BJ (cell line): ENCODE data around the gene XXYLT1. TPM values are rescaled to one million over a fixed set of nuclear protein-coding genes. Genes with fewer than 3 reads are reported as not detected.

Experiments
- CTCF ChIA-PET: fragments of 350-600 bp; formaldehyde crosslinking; extraction: SDS; loops from one replicate; lab custom pipeline; 2021; ENCODE audit warnings: antibody characterized with exemption, inconsistent platforms; lab: Yijun Ruan, JAX
- POLR2A ChIA-PET: fragments of 300-600 bp; sonication (Branson Sonifier 250); formaldehyde crosslinking; extraction: SDS; loops from one replicate; lab custom pipeline; 2021; ENCODE audit warnings: antibody characterized with exemption; lab: Charles Lee
- DNase-seq: peaks from one replicate; pipeline ENCODE4 v3.0.0-alpha.2; 2011; ENCODE audit warnings: low read depth
- H3K27me3 ChIP-seq: 2 replicates; pipeline ENCODE4 v1.6.0; 2011; ENCODE audit warnings: low read length; ENCODE audit not compliant: control insufficient read depth, insufficient read depth
- H3K36me3 ChIP-seq: 2 replicates; pipeline ENCODE4 v1.5.1; 2011; ENCODE audit warnings: low read length; ENCODE audit not compliant: control insufficient read depth, insufficient read depth
- H3K4me3 ChIP-seq: 2 replicates; pipeline ENCODE4 v1.5.1; 2011; ENCODE audit warnings: low read depth, mild to moderate bottlenecking, control low read depth, low read length
- CTCF ChIP-seq: IDR thresholded peaks from 2 replicates; pipeline ENCODE4 v1.5.1; 2011; ENCODE audit warnings: low read depth, mild to moderate bottlenecking, control low read depth, inconsistent platforms, low read length, moderate library complexity; ENCODE audit not compliant: insufficient read depth
- polyA plus RNA-seq: library from polyadenylated mRNA; depleted of rRNA; stranded (reverse); fragments of >200 nt; gene quantifications from 2 replicates; pipeline ENCODE4 v1.2.3, GENCODE V29; 2011

XXYLT1 gene
- polyA plus RNA-seq, 1 experiment: 33.5 TPM

DNA sequence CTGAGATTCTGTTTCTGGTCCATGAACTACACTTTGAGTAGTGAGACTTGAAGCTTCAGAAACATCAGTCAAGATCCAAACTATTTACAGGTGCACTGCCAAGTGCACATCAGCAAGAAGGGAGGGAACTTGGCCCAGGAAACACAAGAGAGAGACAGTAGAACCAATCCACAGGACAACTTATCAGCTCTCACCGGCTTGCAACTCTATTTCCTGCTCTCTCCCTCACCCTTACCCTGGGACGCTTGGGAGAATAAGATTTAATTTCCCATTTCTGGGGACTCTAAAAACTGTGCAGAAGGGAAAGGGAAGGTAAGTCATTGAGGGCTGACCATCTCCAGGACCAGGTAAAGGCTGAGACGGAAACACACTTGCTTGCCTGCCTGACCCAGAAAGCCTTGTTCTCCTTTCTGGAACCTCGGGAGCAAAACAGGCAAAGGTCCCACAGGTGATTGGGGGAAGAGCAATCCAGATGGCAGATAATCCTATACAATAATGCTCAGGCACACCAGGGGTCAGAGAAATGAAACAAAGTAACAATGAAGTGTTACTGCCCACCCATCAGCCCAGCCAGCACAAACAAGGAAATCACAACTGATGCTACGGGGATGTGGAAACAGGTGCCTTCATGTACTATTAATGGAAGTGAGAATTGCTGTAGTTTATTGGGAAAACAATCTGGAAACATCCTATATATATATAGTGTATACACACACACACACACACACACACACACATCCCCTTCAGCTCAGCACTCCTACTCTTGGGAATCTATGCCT lies 154.4 kb downstream of the XXYLT1 start:
- CTCF ChIA-PET: interaction anchor here (0.6 to 1.3 kb wide), 2 partner anchors 10 to 68 kb away, joined by 3 to 4 read pairs; no protein-coding TSS in a partner anchor
- no peak for DNase-seq
- POLR2A ChIA-PET: no interaction called here

DNA sequence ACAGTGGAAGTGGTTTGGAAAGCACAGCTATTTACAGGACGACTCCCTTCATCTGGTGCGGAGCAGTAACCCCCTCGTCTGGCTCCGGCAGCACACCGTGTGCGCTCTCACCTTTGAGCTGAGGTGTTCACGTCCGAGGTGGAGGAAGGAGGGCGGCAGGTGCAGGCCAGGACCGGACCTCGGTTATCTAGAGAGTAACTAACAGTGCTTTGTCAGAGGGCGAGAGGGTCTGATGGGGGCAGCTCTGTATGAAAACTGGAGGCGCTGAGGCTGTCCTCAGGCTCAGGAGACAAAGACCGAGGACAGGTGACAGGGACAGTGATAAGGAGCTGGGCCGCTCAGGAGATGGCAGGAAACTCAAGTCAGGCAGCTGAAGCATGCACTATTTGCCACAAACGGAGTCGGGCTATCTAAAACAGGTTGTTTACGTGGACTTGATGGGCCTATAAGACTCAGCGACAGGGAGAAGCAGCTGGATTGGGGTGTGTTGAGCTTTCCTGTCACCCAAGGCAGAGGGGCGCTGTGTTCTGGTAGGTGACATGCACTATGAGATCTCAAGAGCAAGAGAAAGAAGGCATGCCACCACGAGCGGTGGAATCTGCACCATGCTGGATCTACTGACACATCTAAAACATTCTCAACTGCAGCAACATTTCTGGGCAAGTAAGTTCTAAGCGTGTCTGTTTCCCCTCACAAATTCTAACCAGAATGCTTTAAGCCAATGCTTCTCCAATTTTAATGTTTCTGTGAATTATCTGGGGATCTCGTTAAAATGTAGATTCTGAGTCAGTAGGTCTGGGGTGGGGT lies 155.2 kb downstream of the XXYLT1 start:
- Histone ChIP-seq H3K36me3 (0 out of 2 replicates have a peak, but pooled peaks cover 1% of the 10 kb centered on the region), H3K4me3 (no peak overlapping the region), H3K27me3 (no peaks in the 10 kb centered on the region)
- no peak for DNase-seq
- ChIA-PET CTCF (interaction anchor here (0.5 to 1.3 kb wide), 4 partner anchors 9 to 403 kb away, joined by 3 to 4 read pairs (median 4); no protein-coding TSS in a partner anchor), POLR2A (no interaction called here)
- no peak for TF ChIP-seq CTCF

More for the DNA sequence above, 154.4 kb downstream of the XXYLT1 start:
- H3K27me3 ChIP-seq: no peaks in the 10 kb centered on the region
- H3K36me3 ChIP-seq: 0 out of 2 replicates have a peak, but pooled peaks cover 1% of the 10 kb centered on the region
- no peak for TF ChIP-seq CTCF
- no peak overlapping the region for H3K4me3 ChIP-seq

DNA sequence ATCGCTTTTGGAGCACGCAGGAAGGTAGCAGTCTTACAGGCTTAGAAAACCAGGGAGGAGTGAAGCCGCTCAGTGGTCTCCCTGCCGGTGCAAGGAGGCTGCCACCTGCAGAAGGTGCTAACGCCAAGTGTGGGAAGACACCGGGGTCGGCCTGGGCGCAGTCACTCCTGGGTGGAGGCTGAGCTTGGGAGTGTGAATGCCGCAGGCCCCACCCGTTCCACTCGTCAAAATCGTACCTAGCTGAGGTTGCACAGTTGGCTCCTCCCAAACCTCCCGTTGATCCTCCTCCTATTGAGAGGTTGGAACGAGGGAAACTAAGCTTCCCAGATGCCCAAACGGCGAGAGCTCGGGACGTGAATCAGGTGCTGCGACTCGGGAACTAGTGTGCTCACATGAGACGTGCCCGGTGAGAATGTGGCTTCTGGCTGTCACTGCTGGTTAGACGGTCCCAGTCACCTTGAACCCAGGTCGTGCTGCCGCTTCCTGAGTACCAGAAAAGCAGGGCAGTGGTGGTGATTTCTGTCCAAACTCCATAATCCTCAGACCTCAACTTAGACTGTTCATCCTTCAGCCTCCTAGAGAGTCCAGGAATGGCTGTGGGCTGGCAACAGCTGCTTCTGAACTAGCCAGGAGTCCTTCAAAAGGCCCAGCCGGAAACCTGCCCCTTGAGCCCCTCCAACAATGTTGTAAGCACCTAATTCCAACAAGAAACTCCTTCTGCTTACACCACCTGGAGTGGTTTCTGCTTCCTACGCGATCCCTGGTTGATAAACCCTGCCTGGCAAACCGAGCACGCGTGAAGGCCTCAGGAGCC lies 156.0 kb downstream of the XXYLT1 start:
- H3K27me3 ChIP-seq: no peaks in the 10 kb centered on the region
- CTCF ChIA-PET: interaction anchor here (0.5 to 1.3 kb wide), 4 partner anchors 8 to 443 kb away, joined by 3 to 4 read pairs (median 3); partner anchors contain the start of gene LSG1
- H3K4me3 ChIP-seq: no peak overlapping the region
- no peak for TF ChIP-seq CTCF
- POLR2A ChIA-PET: no interaction called here
- DNase-seq: no peak
- H3K36me3 ChIP-seq: 0 out of 2 replicates have a peak, but pooled peaks cover 1% of the 10 kb centered on the region

DNA sequence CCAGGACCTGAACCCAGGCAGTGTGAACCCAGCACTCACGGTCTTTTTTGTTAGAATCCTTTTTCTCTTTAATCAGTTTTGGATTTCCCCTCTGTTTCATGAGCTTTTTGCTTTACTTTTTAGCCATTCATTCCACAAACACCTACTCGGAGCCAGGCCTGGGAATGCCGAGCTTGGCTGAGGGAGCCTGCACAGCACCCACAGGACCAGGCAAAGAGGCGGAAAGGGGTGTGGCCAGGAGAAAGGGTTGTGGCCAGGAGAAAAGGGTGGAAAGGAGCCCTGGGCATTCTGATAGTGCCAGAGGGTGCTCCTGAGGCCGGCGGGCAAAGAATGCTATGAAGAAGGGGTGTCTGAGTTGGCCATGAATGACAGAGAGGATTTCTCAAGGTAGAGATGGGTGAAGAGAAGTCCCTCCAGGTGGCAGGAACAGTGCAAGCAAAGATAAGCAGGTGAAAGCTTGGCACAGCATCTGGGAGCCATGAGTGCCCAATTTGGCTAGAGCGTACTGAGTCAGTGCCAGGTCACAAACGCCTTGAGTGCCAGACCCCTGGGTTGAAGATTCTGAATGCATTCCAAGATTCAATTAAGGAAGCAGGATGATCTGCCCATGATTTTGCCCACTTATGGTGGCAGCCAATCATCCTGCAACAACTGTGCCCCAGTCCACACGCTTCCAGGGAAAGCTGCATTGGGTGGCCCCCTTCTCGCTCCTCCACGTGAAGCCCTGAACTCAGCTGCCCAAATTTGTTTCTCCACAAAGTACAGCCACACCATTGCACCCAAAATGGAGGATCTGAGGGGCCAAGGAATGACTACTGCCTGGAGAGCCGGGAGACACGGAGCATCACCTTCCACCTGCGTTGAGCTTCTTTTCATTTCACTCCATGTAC lies 157.2 kb downstream of the XXYLT1 start:
- no peak for DNase-seq
- ChIA-PET CTCF (interaction anchor here (0.7 to 1.3 kb wide), 5 partner anchors 9 to 442 kb away, joined by 3 to 5 read pairs (median 3); partner anchors contain the start of gene LSG1), POLR2A (no interaction called here)
- no peak for TF ChIP-seq CTCF
- no peak overlapping the region for H3K4me3 ChIP-seq
- no peaks in the 10 kb centered on the region for H3K27me3 ChIP-seq
- 0 out of 2 replicates have a peak, but pooled peaks cover 1% of the 10 kb centered on the region for H3K36me3 ChIP-seq
